ENCODE data around the gene OPN1LW.

DNA sequence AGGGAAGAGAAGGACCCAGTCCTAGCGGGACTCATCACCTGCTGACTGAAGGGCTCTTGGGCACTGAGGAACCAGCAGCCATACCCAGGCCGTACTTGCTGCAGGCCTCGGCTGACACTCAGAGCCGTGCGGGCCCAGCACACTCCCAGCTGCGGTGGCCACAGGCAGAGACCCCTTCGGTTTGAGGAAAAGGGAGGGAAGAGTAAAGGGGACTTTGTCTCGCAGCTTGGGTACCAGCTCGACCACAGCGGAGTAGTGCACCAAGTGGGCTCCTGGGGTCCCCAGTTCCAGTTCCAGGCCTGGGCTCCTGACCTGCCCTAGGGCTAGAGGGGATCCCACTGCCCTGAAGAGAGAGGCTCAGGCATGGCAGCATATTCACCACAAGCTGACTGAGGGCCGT, 17.9 kb upstream of the OPN1LW start:
- TF ChIP-seq, protein P1, sequence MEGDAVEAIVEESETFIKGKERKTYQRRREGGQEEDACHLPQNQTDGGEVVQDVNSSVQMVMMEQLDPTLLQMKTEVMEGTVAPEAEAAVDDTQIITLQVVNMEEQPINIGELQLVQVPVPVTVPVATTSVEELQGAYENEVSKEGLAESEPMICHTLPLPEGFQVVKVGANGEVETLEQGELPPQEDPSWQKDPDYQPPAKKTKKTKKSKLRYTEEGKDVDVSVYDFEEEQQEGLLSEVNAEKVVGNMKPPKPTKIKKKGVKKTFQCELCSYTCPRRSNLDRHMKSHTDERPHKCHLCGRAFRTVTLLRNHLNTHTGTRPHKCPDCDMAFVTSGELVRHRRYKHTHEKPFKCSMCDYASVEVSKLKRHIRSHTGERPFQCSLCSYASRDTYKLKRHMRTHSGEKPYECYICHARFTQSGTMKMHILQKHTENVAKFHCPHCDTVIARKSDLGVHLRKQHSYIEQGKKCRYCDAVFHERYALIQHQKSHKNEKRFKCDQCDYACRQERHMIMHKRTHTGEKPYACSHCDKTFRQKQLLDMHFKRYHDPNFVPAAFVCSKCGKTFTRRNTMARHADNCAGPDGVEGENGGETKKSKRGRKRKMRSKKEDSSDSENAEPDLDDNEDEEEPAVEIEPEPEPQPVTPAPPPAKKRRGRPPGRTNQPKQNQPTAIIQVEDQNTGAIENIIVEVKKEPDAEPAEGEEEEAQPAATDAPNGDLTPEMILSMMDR (IDR thresholded peaks at IDR 0.05; ENCODE audit: insufficient read depth, low read length) = no peak
- no peak for TF ChIP-seq GABPA (IDR thresholded peaks at IDR 0.05; ENCODE audit: low read depth)
